IMR-90 (cell line): ENCODE results near the gene AIF1.

Source experiments
- BHLHE40 ChIP-seq: fragments of 150-350 bp; IDR thresholded peaks from 2 replicates; pipeline ENCODE4 v1.6.1; 2016; ENCODE audit warnings: mild to moderate bottlenecking, low read depth, low read length
- CEBPB ChIP-seq: IDR thresholded peaks from 2 replicates; pipeline ENCODE4 v1.6.1; 2012; ENCODE audit warnings: low read depth, low read length, improper control_type of control experiment
- CHD1 ChIP-seq: IDR thresholded peaks from 2 replicates; pipeline ENCODE4 v1.6.1; 2012; ENCODE audit warnings: low read depth, low read length, improper control_type of control experiment
- CTCF ChIP-seq: conservative IDR thresholded peaks from 2 replicates; pipeline ENCODE4 v1.5.1; 2012; ENCODE audit warnings: mild to moderate bottlenecking, low read depth, low read length, improper control_type of control experiment
- FOS ChIP-seq: fragments of 150-350 bp; IDR thresholded peaks from 2 replicates; pipeline ENCODE4 v1.6.1; 2016; ENCODE audit warnings: low read depth, low read length
- MAFK ChIP-seq: IDR thresholded peaks from 2 replicates; pipeline ENCODE4 v1.6.1; 2012; ENCODE audit warnings: low read depth, low read length, improper control_type of control experiment
- MAZ ChIP-seq: IDR thresholded peaks from 2 replicates; pipeline ENCODE4 v1.6.1; 2012; ENCODE audit warnings: low read depth, mild to moderate bottlenecking, low read length, improper control_type of control experiment, moderate library complexity, borderline replicate concordance
- MXI1 ChIP-seq: IDR thresholded peaks from 2 replicates; pipeline ENCODE4 v1.6.1; 2012; ENCODE audit warnings: low read depth, mild to moderate bottlenecking, low read length, moderate library complexity, borderline replicate concordance
- NFE2L2 ChIP-seq: fragments of 150-350 bp; IDR thresholded peaks from 2 replicates; pipeline ENCODE4 v1.6.1; 2016; ENCODE audit warnings: low read depth, mild to moderate bottlenecking, low read length
- POLR2A ChIP-seq: IDR thresholded peaks from 2 replicates; pipeline ENCODE4 v1.6.1; 2012; ENCODE audit warnings: mild to moderate bottlenecking, low read depth, low read length
- RAD21 ChIP-seq: IDR thresholded peaks from 2 replicates; pipeline ENCODE4 v1.6.1; 2012; ENCODE audit warnings: low read length, improper control_type of control experiment
- RCOR1 ChIP-seq: IDR thresholded peaks from 2 replicates; pipeline ENCODE4 v1.6.1; 2012; ENCODE audit warnings: mild to moderate bottlenecking, low read length, improper control_type of control experiment; ENCODE audit not compliant: insufficient replicate concordance
- RFX5 ChIP-seq: IDR thresholded peaks from 2 replicates; pipeline ENCODE4 v1.8.0; 2012; ENCODE audit warnings: low read depth, mild to moderate bottlenecking, low read length, moderate library complexity
- SMC3 ChIP-seq: fragments of 150-350 bp; IDR thresholded peaks from 2 replicates; pipeline ENCODE4 v1.6.1; 2016; ENCODE audit warnings: low read depth, mild to moderate bottlenecking, antibody characterized with exemption, low read length, moderate library complexity

- no peak for TF ChIP-seq CTCF
- no peak for TF ChIP-seq POLR2A
- no peak for TF ChIP-seq RAD21
- no peak for TF ChIP-seq FOS
- TF ChIP-seq NFE2L2: no peak
- no peak for TF ChIP-seq CHD1
- TF ChIP-seq RCOR1: no peak
- TF ChIP-seq RFX5: no peak
- TF ChIP-seq MAFK: peak; percentile 67
- TF ChIP-seq SMC3: no peak
- TF ChIP-seq BHLHE40: no peak
- TF ChIP-seq MXI1: no peak
- TF ChIP-seq MAZ: no peak
- no peak for TF ChIP-seq CEBPB
Measured at GRCh38 chr6:31567531-31568370, 47.3 kb upstream of the AIF1 start.
